HepG2 (cell line): Measurements from ENCODE around the gene ISG20L2. TPM values are rescaled to one million over a fixed set of nuclear protein-coding genes. Genes with fewer than 3 reads are reported as not detected.

ENCODE experiments used
- ATAC-seq: fragments of 200-7000 bp; cut with Tn5 transposase; 3 replicates; pipeline ENCODE4 v1.9.1; 2020; ENCODE audit warnings: mild to moderate bottlenecking, moderate library complexity
- BruUV-seq: library from RNA; stranded (reverse); fragments of 400-500 nt; replicated peaks from 2 replicates; lab custom pipeline; 2021; lab: Mats Ljungman, UMichigan
- CTCF ChIA-PET: fragments of 300-600 bp; formaldehyde crosslinking; extraction: SDS; loops from one replicate; lab custom pipeline; 2021; ENCODE audit warnings: low total read pairs, inconsistent platforms, low intra/inter-chr PET ratio; lab: Yijun Ruan, JAX
- POLR2A ChIA-PET: fragments of 350-600 bp; sonication (Branson Sonifier 250); formaldehyde crosslinking; loops from one replicate; lab custom pipeline; 2020; ENCODE audit warnings: antibody characterized with exemption, inconsistent platforms; lab: Yijun Ruan, JAX
- DNase-seq: peaks from one replicate; pipeline ENCODE4 v3.0.0-alpha.2; 2015; ENCODE audit warnings: low spot score
- FAIRE-seq: peaks from 3 replicates; lab custom pipeline; 2011; peaks lifted over from hg19 to GRCh38; lab: Jason Lieb, UNC
- H2AFZ ChIP-seq: one replicate; pipeline ENCODE4 v1.6.1; 2011; ENCODE audit warnings: low read length, inconsistent platforms
- H3K27ac ChIP-seq: fragments of 300-600 bp; 3 replicates; pipeline ENCODE4 v1.8.0; 2011; ENCODE audit warnings: mixed run types, mild to moderate bottlenecking, mixed read lengths, low read length, inconsistent platforms; ENCODE audit not compliant: insufficient read depth; ENCODE audit errors: extremely low read length
- H3K27me3 ChIP-seq, 2 experiments: fragments of 200-600 bp in 1 of 2; 2 replicates in 1 of 2; 3 replicates in 1 of 2; pipeline versions ENCODE4 v1.6.0 to v1.8.0; 2011; ENCODE audit warnings: low read length in 2 of 2, mild to moderate bottlenecking in 2 of 2, moderate library complexity in 2 of 2, inconsistent platforms in 1 of 2; ENCODE audit not compliant: insufficient read depth in 2 of 2, control insufficient read depth in 1 of 2
- H3K36me3 ChIP-seq, 2 experiments: fragments of 200-600 bp in 1 of 2; replicated peaks in 1 of 2; 2 replicates in 1 of 2; 3 replicates in 1 of 2; pipeline versions ENCODE4 v1.5.1 to v1.8.0; 2011; ENCODE audit warnings: low read length in 2 of 2, inconsistent platforms in 1 of 2; ENCODE audit not compliant: insufficient read depth in 2 of 2, control insufficient read depth in 1 of 2
- H3K4me1 ChIP-seq: 2 replicates; pipeline ENCODE4 v1.5.1; 2012; ENCODE audit warnings: low read length, inconsistent platforms; ENCODE audit not compliant: insufficient read depth
- H3K4me2 ChIP-seq: 2 replicates; pipeline ENCODE4 v1.6.0; 2011; ENCODE audit warnings: low read depth, low read length, inconsistent platforms
- H3K4me3 ChIP-seq, 3 experiments: fragments of 200-600 bp in 1 of 3; sonication (generic), shearing (Covaris generic) in 1 of 3; replicated peaks in 1 of 3; 2 replicates each; pipeline ENCODE4 v1.5.1; 2011 to 2016; ENCODE audit warnings: low read length in 3 of 3, inconsistent platforms in 2 of 3, low read depth in 2 of 3, mild to moderate bottlenecking in 2 of 3, control low read depth in 1 of 3, mixed read lengths in 1 of 3; ENCODE audit not compliant: insufficient read depth in 1 of 3
- H3K79me2 ChIP-seq: one replicate; pipeline ENCODE4 v1.6.1; 2011; ENCODE audit warnings: low read length, inconsistent platforms; ENCODE audit not compliant: insufficient read depth
- H3K9ac ChIP-seq: 2 replicates; pipeline ENCODE4 v1.6.0; 2011; ENCODE audit warnings: mild to moderate bottlenecking, low read depth, low read length, inconsistent platforms; ENCODE audit not compliant: insufficient read depth
- H3K9me3 ChIP-seq: 2 replicates; pipeline ENCODE4 v1.5.1; 2012; ENCODE audit warnings: mild to moderate bottlenecking, low read length
- H4K20me1 ChIP-seq: 2 replicates; pipeline ENCODE4 v1.6.0; 2011; ENCODE audit warnings: inconsistent platforms, mild to moderate bottlenecking, low read length, moderate library complexity; ENCODE audit not compliant: insufficient read depth
- AGO2 ChIP-seq: fragments of 200-400 bp; formaldehyde crosslinking; optimal IDR thresholded peaks from 2 replicates; pipeline ENCODE3; 2017; ENCODE audit warnings: mild to moderate bottlenecking, low read depth, low read length, moderate library complexity
- MAFF ChIP-seq: IDR thresholded peaks from 2 replicates; pipeline ENCODE4 v1.6.1; 2011; ENCODE audit warnings: low read depth, low read length, improper control_type of control experiment
- WGBS: methylation state at CpG from one replicate; pipeline ENCODE4 v1.1.6; 2017; ENCODE audit warnings: low lambda C conversion rate; 5-methylcytosine and 5-hydroxymethylcytosine counted together
- in situ Hi-C: cut with HindIII; loops from 2 replicates; pipeline ENCODE4 v1.10.0; 2017; ENCODE audit warnings: low pct_unique_long_range_greater_than_20kb; ENCODE audit not compliant: extremely low pct_ligation_motif_present
- intact Hi-C: fragments of 100-400 bp; cut with micrococcal nuclease; formaldehyde crosslinking; loops from one replicate; pipeline ENCODE4 v1.10.0; 2022; ENCODE audit not compliant: unreplicated experiment
- polyA plus RNA-seq, 8 experiments: library from polyadenylated mRNA; depleted of rRNA in 3 of 8; stranded (reverse) in 7 of 8; unstranded in 1 of 8; fragments of >200 nt; fragmentation: Illumina TruSeq in 4 of 8; extraction: Trizol in 4 of 8; gene quantifications; 2 replicates each; pipeline versions ENCODE4 v1.2.1 to v1.2.3, GENCODE V29; 2011 to 2016; ENCODE audit warnings: low read depth in 4 of 8, missing spikeins in 1 of 8, mixed read lengths in 1 of 8; ENCODE audit not compliant: insufficient read depth in 1 of 8
- total RNA-seq, 5 experiments: library from RNA; depleted of rRNA; stranded (reverse); fragments of >200 nt; fragmentation: Illumina TruSeq; extraction: Trizol; gene quantifications; 2 replicates each; pipeline ENCODE4 v1.2.3, GENCODE V29; 2016; ENCODE audit warnings: low read depth in 1 of 5
- TF ChIP-seq, protein P1 (sequence below): fragments of 450-650 bp; IDR thresholded peaks from 2 replicates; pipeline ENCODE4 v1.6.1; 2017
- TF ChIP-seq, protein P2 (sequence below): sonication (generic); formaldehyde crosslinking; IDR thresholded peaks from 2 replicates; pipeline ENCODE4 v1.5.0; 2020; ENCODE audit warnings: mild to moderate bottlenecking, missing genetic modification reagents

Gene ISG20L2
- total and polyA plus RNA-seq, 2 of the 13 experiments (the other 11 are each of a cell fraction or from before 2014, with no cell fraction given), result 19.8 to 21.3 TPM

DNA sequence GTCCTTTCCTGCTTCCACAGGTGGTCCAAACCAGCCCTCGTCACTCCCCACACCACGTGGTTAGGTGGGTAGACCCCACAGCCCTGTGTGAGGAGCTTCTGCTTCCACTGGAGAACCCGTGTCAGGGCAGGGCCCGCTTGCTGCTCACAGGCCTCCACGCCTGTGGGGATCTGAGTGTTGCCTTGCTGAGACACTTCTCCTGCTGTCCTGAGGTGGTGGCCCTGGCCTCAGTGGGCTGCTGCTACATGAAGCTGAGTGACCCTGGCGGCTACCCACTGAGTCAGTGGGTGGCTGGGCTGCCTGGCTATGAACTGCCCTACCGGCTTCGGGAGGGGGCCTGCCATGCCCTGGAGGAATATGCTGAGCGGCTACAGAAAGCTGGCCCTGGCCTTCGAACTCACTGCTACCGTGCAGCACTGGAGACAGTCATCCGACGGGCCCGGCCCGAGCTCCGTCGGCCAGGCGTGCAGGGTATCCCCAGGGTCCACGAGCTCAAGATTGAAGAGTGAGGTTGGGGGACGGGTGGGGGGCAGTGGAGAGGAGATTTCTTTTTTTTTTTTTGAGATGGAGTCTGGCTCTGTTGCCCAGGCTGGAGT is 5.5 kb upstream of the ISG20L2 start:
- TF ChIP-seq, protein P1, sequence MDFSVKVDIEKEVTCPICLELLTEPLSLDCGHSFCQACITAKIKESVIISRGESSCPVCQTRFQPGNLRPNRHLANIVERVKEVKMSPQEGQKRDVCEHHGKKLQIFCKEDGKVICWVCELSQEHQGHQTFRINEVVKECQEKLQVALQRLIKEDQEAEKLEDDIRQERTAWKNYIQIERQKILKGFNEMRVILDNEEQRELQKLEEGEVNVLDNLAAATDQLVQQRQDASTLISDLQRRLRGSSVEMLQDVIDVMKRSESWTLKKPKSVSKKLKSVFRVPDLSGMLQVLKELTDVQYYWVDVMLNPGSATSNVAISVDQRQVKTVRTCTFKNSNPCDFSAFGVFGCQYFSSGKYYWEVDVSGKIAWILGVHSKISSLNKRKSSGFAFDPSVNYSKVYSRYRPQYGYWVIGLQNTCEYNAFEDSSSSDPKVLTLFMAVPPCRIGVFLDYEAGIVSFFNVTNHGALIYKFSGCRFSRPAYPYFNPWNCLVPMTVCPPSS, result no peak
- TF ChIP-seq, protein P2, sequence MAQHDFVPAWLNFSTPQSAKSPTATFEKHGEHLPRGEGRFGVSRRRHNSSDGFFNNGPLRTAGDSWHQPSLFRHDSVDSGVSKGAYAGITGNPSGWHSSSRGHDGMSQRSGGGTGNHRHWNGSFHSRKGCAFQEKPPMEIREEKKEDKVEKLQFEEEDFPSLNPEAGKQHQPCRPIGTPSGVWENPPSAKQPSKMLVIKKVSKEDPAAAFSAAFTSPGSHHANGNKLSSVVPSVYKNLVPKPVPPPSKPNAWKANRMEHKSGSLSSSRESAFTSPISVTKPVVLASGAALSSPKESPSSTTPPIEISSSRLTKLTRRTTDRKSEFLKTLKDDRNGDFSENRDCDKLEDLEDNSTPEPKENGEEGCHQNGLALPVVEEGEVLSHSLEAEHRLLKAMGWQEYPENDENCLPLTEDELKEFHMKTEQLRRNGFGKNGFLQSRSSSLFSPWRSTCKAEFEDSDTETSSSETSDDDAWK, result no peak
- no peak for TF ChIP-seq MAFF
- peak; percentile 84 for TF ChIP-seq AGO2
- FAIRE-seq, result no peak
- peaks cover 8% of the 10 kb centered on the region for H3K79me2 ChIP-seq
- H3K27me3 ChIP-seq, result no peaks in the 10 kb centered on the region; a peak in 1 of 5 replicates
- no peak; the same call in 2 of the 3 replicates for ATAC-seq
- ChIA-PET CTCF (no interaction called here), POLR2A (no interaction called here)
- no peak overlapping the region for H2AFZ ChIP-seq
- H3K9ac ChIP-seq, result no peak overlapping the region
- WGBS, result 96% methylated on average over 13 of the region's 20 CpGs
- H3K4me3 ChIP-seq, result no peak overlapping the region
- no TSS peak for BruUV-seq
- no peak overlapping the region for H3K27ac ChIP-seq
- H3K9me3 ChIP-seq, result no peaks in the 10 kb centered on the region
- H3K4me2 ChIP-seq, result no peak overlapping the region
- DNase-seq, result no peak
- intact Hi-C loops, result no loop called here
- H3K4me1 ChIP-seq, result peaks cover 11% of the 10 kb centered on the region
- H4K20me1 ChIP-seq, result no peaks in the 10 kb centered on the region
- H3K36me3 ChIP-seq, result peaks cover 1 to 3% of the 10 kb centered on the region in 2 experiments; a peak in 2 of 5 replicates
- in situ Hi-C loops, result no loop called here
